Measurements from ENCODE around the gene NR5A2. TPM values are rescaled to one million over a fixed set of nuclear protein-coding genes. Genes with fewer than 3 reads are reported as not detected.

The NR5A2 gene
- total RNA-seq, 1 donor from 2014 or later = not detected

DNA sequence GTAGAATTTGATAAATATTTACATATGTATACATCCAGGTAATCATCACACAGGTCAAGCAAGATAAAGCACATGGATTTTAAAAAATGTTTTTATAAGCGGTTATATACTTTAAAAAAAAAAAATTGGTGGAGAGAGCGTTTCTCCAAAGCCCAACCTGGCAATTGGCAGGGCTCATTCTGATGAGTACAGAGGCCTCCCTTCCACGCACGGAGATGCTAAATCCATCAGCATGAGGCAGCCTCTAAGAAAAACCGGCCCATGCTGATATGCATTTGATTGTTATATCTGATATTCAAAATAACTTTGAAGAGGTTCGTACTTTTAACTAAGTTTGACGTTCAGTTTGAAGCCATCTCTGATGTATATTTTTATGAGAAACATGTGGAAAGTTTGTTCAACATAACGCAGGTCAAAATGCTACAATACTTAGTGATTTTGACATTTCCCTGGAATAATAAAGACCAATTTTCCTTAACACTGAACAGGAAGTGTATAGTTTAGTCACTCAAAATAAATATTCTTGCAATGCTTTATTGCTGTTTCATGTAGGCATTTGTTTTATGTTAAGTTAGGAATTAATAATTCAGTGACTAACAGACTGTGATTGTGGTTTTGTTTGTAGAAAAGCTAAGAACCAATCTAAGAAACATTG, 151.7 kb downstream of the NR5A2 start:
- DNase-seq (ENCODE audit: low read depth) (peak; percentile 71), FAIRE-seq (no peak)
- TF ChIP-seq, protein P1, sequence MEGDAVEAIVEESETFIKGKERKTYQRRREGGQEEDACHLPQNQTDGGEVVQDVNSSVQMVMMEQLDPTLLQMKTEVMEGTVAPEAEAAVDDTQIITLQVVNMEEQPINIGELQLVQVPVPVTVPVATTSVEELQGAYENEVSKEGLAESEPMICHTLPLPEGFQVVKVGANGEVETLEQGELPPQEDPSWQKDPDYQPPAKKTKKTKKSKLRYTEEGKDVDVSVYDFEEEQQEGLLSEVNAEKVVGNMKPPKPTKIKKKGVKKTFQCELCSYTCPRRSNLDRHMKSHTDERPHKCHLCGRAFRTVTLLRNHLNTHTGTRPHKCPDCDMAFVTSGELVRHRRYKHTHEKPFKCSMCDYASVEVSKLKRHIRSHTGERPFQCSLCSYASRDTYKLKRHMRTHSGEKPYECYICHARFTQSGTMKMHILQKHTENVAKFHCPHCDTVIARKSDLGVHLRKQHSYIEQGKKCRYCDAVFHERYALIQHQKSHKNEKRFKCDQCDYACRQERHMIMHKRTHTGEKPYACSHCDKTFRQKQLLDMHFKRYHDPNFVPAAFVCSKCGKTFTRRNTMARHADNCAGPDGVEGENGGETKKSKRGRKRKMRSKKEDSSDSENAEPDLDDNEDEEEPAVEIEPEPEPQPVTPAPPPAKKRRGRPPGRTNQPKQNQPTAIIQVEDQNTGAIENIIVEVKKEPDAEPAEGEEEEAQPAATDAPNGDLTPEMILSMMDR (IDR thresholded peaks at IDR 0.05; ENCODE audit: insufficient read depth, low read length, severe bottlenecking) = no peak
- Histone ChIP-seq H3K36me3 (ENCODE audit: control insufficient read depth, insufficient read depth, low read length) (no peaks in the 10 kb centered on the region), H3K4me3 (ENCODE audit: low read depth, low read length) (no peak overlapping the region), H3K27me3 (ENCODE audit: control insufficient read depth, insufficient read depth, low read length) (no peaks in the 10 kb centered on the region)

DNA sequence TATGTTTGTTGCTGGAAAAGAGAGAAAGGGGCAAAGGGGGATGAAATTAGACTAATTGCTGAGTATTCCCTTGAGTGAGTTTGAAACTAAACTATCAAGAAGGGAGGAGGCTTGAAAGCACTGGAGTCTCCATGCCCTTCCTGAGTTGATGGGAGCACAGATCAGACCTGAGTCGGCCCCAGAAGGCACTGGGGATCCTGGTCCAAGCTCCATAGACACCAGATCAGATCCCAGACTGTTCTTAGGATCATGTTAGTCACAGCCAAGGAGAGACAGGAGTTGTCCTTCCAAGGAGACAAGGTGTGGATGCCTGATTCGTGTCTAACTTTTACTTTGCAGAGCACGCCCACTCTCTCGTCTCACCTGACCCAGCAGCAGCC, 152.3 kb downstream of the NR5A2 start:
- Histone ChIP-seq H3K36me3 (ENCODE audit: control insufficient read depth, insufficient read depth, low read length) (no peaks in the 10 kb centered on the region), H3K4me3 (ENCODE audit: low read depth, low read length) (no peak overlapping the region), H3K27me3 (ENCODE audit: control insufficient read depth, insufficient read depth, low read length) (no peaks in the 10 kb centered on the region)
- DNase-seq (ENCODE audit: low read depth) (no peak), FAIRE-seq (no peak)
- TF ChIP-seq, protein P1 (IDR thresholded peaks at IDR 0.05; ENCODE audit: insufficient read depth, low read length, severe bottlenecking) = no peak

DNA sequence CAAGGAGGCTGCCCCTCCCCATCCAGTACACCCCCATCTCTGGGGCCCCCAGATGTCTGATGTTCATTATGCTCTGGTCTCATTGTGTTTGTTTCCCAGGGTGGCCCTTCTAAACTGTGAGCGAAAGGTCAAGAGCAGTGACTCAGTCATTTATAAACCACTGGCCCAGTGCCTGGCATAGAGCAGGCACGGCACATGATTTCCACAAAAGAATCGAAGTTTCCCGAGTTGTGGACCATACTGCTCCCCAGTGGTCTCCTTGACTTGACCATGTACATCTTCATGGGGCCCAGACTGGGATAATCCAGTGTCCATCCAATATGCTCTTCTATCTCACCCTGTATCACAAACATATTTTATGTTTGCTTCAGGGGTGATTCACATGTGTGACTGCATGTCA, 153.3 kb downstream of the NR5A2 start:
- FAIRE-seq (no peak), DNase-seq (ENCODE audit: low read depth) (peak; percentile 67)
- Histone ChIP-seq H3K27me3 (ENCODE audit: control insufficient read depth, insufficient read depth, low read length) (no peaks in the 10 kb centered on the region), H3K4me3 (ENCODE audit: low read depth, low read length) (no peak overlapping the region), H3K36me3 (ENCODE audit: control insufficient read depth, insufficient read depth, low read length) (no peaks in the 10 kb centered on the region)
- TF ChIP-seq, protein P1 (IDR thresholded peaks at IDR 0.05; ENCODE audit: insufficient read depth, low read length, severe bottlenecking) = no peak

DNA sequence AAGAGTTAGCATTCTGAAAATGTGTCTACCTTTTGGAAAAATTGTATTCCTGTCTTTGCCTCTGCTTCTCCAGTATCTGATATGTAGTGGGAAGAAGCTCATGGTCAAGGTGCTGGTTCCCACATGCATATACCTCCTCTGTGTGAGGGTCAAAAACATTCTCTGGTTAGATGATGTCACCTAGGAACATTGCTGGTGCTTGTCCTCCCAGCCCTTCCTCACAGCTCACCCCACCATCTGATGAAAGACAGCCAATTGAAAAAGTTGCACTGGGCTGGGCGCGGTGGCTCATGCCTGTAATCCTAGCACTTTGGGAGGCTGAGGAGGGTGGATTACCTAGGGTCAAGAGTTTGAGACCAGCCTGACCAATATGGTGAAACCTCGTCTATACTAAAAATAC, 154.4 kb downstream of the NR5A2 start:
- H3K36me3 ChIP-seq (ENCODE audit: control insufficient read depth, insufficient read depth, low read length) = no peaks in the 10 kb centered on the region
- no peak for FAIRE-seq
- no peaks in the 10 kb centered on the region for H3K27me3 ChIP-seq (ENCODE audit: control insufficient read depth, insufficient read depth, low read length)
- DNase-seq (ENCODE audit: low read depth) = peak; percentile 90
- no peak overlapping the region for H3K4me3 ChIP-seq (ENCODE audit: low read depth, low read length)
- TF ChIP-seq, protein P1 (IDR thresholded peaks at IDR 0.05; ENCODE audit: insufficient read depth, low read length, severe bottlenecking) = no peak

DNA sequence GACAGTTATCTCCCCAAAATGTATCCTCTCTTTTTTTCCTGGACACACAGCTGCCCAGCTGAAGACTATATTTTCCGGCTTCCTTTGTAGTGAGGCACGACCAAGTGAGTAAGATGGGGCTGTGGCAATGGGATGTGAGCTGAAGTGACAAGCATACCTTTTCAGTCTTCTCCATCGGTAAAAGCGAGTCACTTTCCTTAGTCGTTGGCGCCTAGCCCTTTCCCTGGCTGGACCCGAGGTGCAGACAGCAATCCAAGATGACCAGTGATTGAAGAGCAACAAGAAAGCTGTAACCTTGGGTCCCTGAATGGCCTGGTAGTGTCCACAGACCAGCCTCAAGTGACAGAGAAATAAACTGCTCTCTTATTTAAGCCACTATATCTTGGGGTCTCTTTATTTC, 155.2 kb downstream of the NR5A2 start:
- FAIRE-seq (no peak), DNase-seq (ENCODE audit: low read depth) (peak; percentile 22)
- TF ChIP-seq, protein P1 (IDR thresholded peaks at IDR 0.05; ENCODE audit: insufficient read depth, low read length, severe bottlenecking) = no peak
- Histone ChIP-seq H3K36me3 (ENCODE audit: control insufficient read depth, insufficient read depth, low read length) (no peaks in the 10 kb centered on the region), H3K27me3 (ENCODE audit: control insufficient read depth, insufficient read depth, low read length) (no peaks in the 10 kb centered on the region), H3K4me3 (ENCODE audit: low read depth, low read length) (no peak overlapping the region)

DNA sequence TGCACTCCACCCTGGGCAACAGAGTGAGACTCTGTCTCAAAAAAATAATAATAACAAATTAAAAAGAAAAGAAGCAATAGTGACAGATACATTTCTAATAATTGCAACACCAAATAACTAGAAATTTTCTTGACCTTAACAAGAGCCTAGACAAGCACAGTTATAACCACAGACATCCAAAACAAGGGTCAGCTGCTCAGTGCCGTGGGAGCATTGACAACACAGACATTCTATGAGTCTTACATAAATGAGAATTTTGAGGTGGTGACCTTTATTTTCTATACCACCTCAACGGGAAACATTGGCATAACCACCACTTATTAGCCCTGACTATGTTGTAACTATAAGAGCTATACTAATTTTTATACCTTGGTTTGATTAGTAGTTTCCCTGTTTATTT, 156.1 kb downstream of the NR5A2 start:
- H3K27me3 ChIP-seq (ENCODE audit: control insufficient read depth, insufficient read depth, low read length) = no peaks in the 10 kb centered on the region
- FAIRE-seq (no peak), DNase-seq (ENCODE audit: low read depth) (peak; percentile 15)
- no peak overlapping the region for H3K4me3 ChIP-seq (ENCODE audit: low read depth, low read length)
- TF ChIP-seq, protein P1 (IDR thresholded peaks at IDR 0.05; ENCODE audit: insufficient read depth, low read length, severe bottlenecking) = no peak
- H3K36me3 ChIP-seq (ENCODE audit: control insufficient read depth, insufficient read depth, low read length) = no peaks in the 10 kb centered on the region
